GM23338 (cell line): ENCODE data around the gene TNIP1. TPM values are rescaled to one million over a fixed set of nuclear protein-coding genes. Genes with fewer than 3 reads are reported as not detected.

Experiments used
- ATAC-seq: fragments of 200-7000 bp; cut with Tn5 transposase; 3 replicates; pipeline ENCODE4 v1.9.1; 2020
- DNase-seq: peaks from one replicate; pipeline ENCODE4 v3.0.0-alpha.2; 2015; ENCODE audit warnings: low spot score
- H2AFZ ChIP-seq: fragments of 200-600 bp; sonication (generic); 2 replicates; pipeline ENCODE4 v1.8.0; 2016; ENCODE audit warnings: antibody characterized with exemption, mild to moderate bottlenecking, moderate library complexity
- H3F3A ChIP-seq: fragments of 200-600 bp; sonication (generic); replicated peaks from 2 replicates; pipeline ENCODE4 v1.8.0; 2017; ENCODE audit warnings: antibody characterized with exemption, mixed run types, low read depth
- H3K27ac ChIP-seq: fragments of 200-600 bp; sonication (generic); 2 replicates; pipeline ENCODE4 v1.6.1; 2016; ENCODE audit warnings: low read depth
- H3K27me3 ChIP-seq: fragments of 200-600 bp; sonication (generic); 2 replicates; pipeline ENCODE4 v1.8.0; 2016; ENCODE audit warnings: mild to moderate bottlenecking, mixed run types, moderate library complexity; ENCODE audit not compliant: insufficient read depth
- H3K36me3 ChIP-seq: fragments of 200-600 bp; sonication (generic); 2 replicates; pipeline ENCODE4 v1.8.0; 2016; ENCODE audit warnings: mild to moderate bottlenecking; ENCODE audit not compliant: insufficient read depth
- H3K4me1 ChIP-seq: fragments of 200-600 bp; sonication (generic); 2 replicates; pipeline ENCODE4 v1.8.0; 2016; ENCODE audit warnings: mild to moderate bottlenecking, moderate library complexity; ENCODE audit not compliant: insufficient read depth
- H3K4me2 ChIP-seq: fragments of 200-600 bp; sonication (generic); 2 replicates; pipeline ENCODE4 v1.7.1; 2017; ENCODE audit warnings: mixed run types
- H3K4me3 ChIP-seq: fragments of 200-600 bp; sonication (generic); 2 replicates; pipeline ENCODE4 v1.6.1; 2016; ENCODE audit warnings: mixed run types
- H3K79me2 ChIP-seq: fragments of 200-600 bp; sonication (generic); replicated peaks from 2 replicates; pipeline ENCODE4 v1.8.0; 2017; ENCODE audit warnings: mild to moderate bottlenecking; ENCODE audit not compliant: insufficient read depth
- H3K9me2 ChIP-seq: fragments of 200-600 bp; sonication (generic); 2 replicates; pipeline ENCODE4 v1.8.0; 2017; ENCODE audit not compliant: insufficient read depth
- H4K20me1 ChIP-seq: fragments of 200-600 bp; sonication (generic); replicated peaks from 2 replicates; pipeline ENCODE4 v1.8.0; 2017; ENCODE audit warnings: mild to moderate bottlenecking; ENCODE audit not compliant: insufficient read depth
- H3K27ac Mint-ChIP-seq: 2 replicates; pipeline ENCODE4 v1.8.0; 2020; ENCODE audit warnings: inconsistent platforms, mild to moderate bottlenecking, moderate library complexity, mixed read lengths
- H3K27me3 Mint-ChIP-seq: 3 replicates; pipeline ENCODE4 v1.8.0; 2022; ENCODE audit warnings: low read depth, mild to moderate bottlenecking, moderate library complexity, mixed read lengths, inconsistent platforms; ENCODE audit not compliant: insufficient read depth, poor library complexity
- H3K36me3 Mint-ChIP-seq: 3 replicates; pipeline ENCODE4 v1.8.0; 2021; ENCODE audit warnings: low read depth, mild to moderate bottlenecking, inconsistent platforms, moderate library complexity, mixed read lengths
- H3K4me1 Mint-ChIP-seq: 3 replicates; pipeline ENCODE4 v1.8.0; 2020; ENCODE audit warnings: mild to moderate bottlenecking, inconsistent platforms, mixed read lengths
- H3K4me3 Mint-ChIP-seq: 3 replicates; pipeline ENCODE4 v1.8.0; 2021; ENCODE audit warnings: moderate library complexity, mild to moderate bottlenecking, inconsistent platforms, mixed read lengths
- H3K9me3 Mint-ChIP-seq: 3 replicates; pipeline ENCODE4 v1.8.0; 2020; ENCODE audit warnings: moderate library complexity, mild to moderate bottlenecking, inconsistent platforms, mixed read lengths
- CREB1 ChIP-seq: fragments of 250-450 bp; sonication (Bioruptor Pico); IDR thresholded peaks from 2 replicates; pipeline ENCODE4 v1.5.0; 2020; ENCODE audit warnings: low read depth, mild to moderate bottlenecking, moderate library complexity
- JUNB ChIP-seq: IDR thresholded peaks from one replicate; pipeline ENCODE4 v1.6.1; 2016; ENCODE audit warnings: antibody characterized with exemption; ENCODE audit not compliant: unreplicated experiment
- ZNF331 ChIP-seq: fragments of 250-450 bp; sonication (Bioruptor Pico); IDR thresholded peaks from 2 replicates; pipeline ENCODE4 v1.5.0; 2020; ENCODE audit warnings: low read depth, mild to moderate bottlenecking, moderate library complexity
- polyA plus RNA-seq: library from polyadenylated mRNA; unstranded; fragments of >200 nt; fragmentation: Nextera tagmentation; extraction: Ambion mirVana; gene quantifications from 2 replicates; pipeline ENCODE4 v1.2.1, GENCODE V29; 2016
- total RNA-seq: library from RNA; depleted of rRNA; stranded (reverse); fragments of >200 nt; shearing (Covaris generic); gene quantifications from 2 replicates; pipeline ENCODE4 v1.2.3, GENCODE V29; 2014
- TF ChIP-seq, protein P1 (sequence below), 2 experiments: fragments of 200-600 bp in 1 of 2; sonication (generic) in 1 of 2; conservative IDR thresholded peaks; 2 replicates each; pipeline versions ENCODE4 v1.5.1 to v1.6.1; 2016 to 2017; ENCODE audit warnings: antibody characterized with exemption in 2 of 2, low read depth in 2 of 2, mild to moderate bottlenecking in 2 of 2, moderate library complexity in 1 of 2
- TF ChIP-seq, protein P2 (sequence below): IDR thresholded peaks from 2 replicates; pipeline ENCODE4 v1.6.1; 2016; ENCODE audit warnings: antibody characterized with exemption
- TF ChIP-seq, protein P3 (sequence below): fragments of 250-450 bp; sonication (Bioruptor Pico); IDR thresholded peaks from 2 replicates; pipeline ENCODE4 v1.5.0; 2020; ENCODE audit warnings: mild to moderate bottlenecking, moderate library complexity

The TNIP1 gene
- total and polyA plus RNA-seq, 2 experiments from 2014 or later = 10.3 to 29.6 TPM

DNA sequence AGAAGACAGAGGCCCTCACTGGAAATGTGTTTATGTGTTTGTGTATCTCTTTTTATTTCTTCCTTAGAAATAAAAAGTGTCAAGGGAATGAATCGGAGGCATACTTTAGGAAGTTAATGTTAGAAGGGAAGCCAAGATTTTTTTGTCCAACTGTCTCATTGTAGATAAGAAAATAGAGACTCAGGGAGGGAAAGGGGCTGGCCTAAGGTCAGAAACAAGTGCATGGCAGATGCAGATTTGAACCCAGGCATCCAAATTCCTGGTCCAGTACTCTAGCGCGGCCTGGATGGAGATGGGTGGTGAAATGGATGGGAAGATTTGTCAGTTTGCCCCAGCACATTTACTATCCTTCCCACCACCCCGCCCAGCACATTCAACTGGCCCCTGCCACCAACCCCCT, 19.8 kb upstream of the TNIP1 start:
- Histone ChIP-seq H3K9me2 (no peaks in the 10 kb centered on the region), H3K4me1 (0 out of 2 replicates have a peak, but pooled peaks cover 2% of the 10 kb centered on the region), H4K20me1 (no peaks in the 10 kb centered on the region), H3F3A (no peaks in the 10 kb centered on the region), H3K36me3 (no peaks in the 10 kb centered on the region), H3K27me3 (no peaks in the 10 kb centered on the region), H3K4me3 (no peak overlapping the region), H3K79me2 (no peaks in the 10 kb centered on the region), H2AFZ (no peak overlapping the region), H3K4me2 (no peak overlapping the region), H3K27ac (no peak overlapping the region)
- Mint-ChIP-seq H3K27ac (no peak overlapping the region), H3K4me3 (no peak overlapping the region), H3K9me3 (no peaks in the 10 kb centered on the region; the same call in 2 of the 3 replicates), H3K36me3 (no peaks in the 10 kb centered on the region; the same call in 2 of the 3 replicates), H3K4me1 (peaks cover 13% of the 10 kb centered on the region), H3K27me3 (peaks cover 3% of the 10 kb centered on the region)
- TF ChIP-seq, protein P1, sequence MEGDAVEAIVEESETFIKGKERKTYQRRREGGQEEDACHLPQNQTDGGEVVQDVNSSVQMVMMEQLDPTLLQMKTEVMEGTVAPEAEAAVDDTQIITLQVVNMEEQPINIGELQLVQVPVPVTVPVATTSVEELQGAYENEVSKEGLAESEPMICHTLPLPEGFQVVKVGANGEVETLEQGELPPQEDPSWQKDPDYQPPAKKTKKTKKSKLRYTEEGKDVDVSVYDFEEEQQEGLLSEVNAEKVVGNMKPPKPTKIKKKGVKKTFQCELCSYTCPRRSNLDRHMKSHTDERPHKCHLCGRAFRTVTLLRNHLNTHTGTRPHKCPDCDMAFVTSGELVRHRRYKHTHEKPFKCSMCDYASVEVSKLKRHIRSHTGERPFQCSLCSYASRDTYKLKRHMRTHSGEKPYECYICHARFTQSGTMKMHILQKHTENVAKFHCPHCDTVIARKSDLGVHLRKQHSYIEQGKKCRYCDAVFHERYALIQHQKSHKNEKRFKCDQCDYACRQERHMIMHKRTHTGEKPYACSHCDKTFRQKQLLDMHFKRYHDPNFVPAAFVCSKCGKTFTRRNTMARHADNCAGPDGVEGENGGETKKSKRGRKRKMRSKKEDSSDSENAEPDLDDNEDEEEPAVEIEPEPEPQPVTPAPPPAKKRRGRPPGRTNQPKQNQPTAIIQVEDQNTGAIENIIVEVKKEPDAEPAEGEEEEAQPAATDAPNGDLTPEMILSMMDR (conservative IDR thresholded peaks at IDR 0.05; ENCODE audit: low read depth in 2 of 2) = no peak
- no peak for ATAC-seq
- no peak for DNase-seq

DNA sequence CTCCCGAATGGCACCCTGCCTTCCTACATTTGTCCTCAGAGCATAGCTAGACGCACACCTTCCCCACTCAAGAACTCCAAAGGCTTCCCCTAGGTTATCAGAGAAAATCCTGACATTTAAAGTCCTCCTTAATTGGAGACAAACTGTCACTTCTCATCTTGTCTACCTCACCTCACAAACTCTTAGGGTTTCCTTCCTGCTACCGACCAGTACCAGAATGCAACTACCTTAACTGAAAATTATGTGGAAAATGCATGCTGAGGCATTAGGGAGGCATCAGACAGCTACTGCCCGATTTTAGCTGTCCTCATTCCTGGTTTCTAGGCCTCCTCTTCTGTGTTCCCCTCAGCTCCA, 17.9 kb upstream of the TNIP1 start:
- ATAC-seq = no peak
- H3K4me2 ChIP-seq = no peak overlapping the region
- H3K27me3 Mint-ChIP-seq = peaks cover 3% of the 10 kb centered on the region
- H3K4me1 Mint-ChIP-seq = peaks cover 26% of the 10 kb centered on the region
- no peaks in the 10 kb centered on the region; the same call in 2 of the 3 replicates for H3K36me3 Mint-ChIP-seq
- H4K20me1 ChIP-seq = no peaks in the 10 kb centered on the region
- 0 out of 2 replicates have a peak, but pooled peaks cover 6% of the 10 kb centered on the region for H3K4me1 ChIP-seq
- H3K79me2 ChIP-seq = no peaks in the 10 kb centered on the region
- H3K9me2 ChIP-seq = no peaks in the 10 kb centered on the region
- H3K27ac Mint-ChIP-seq = no peak overlapping the region
- H3K27me3 ChIP-seq = no peaks in the 10 kb centered on the region
- no peaks in the 10 kb centered on the region for H3K36me3 ChIP-seq
- H3K9me3 Mint-ChIP-seq = no peaks in the 10 kb centered on the region; the same call in 2 of the 3 replicates
- H2AFZ ChIP-seq = no peak overlapping the region
- no peak overlapping the region for H3K4me3 ChIP-seq
- H3K4me3 Mint-ChIP-seq = no peak overlapping the region
- no peaks in the 10 kb centered on the region for H3F3A ChIP-seq
- no peak overlapping the region for H3K27ac ChIP-seq
- no peak for DNase-seq
- no peak for TF ChIP-seq ZNF331 (CRISPR knock-in tag)
- TF ChIP-seq, protein P2, sequence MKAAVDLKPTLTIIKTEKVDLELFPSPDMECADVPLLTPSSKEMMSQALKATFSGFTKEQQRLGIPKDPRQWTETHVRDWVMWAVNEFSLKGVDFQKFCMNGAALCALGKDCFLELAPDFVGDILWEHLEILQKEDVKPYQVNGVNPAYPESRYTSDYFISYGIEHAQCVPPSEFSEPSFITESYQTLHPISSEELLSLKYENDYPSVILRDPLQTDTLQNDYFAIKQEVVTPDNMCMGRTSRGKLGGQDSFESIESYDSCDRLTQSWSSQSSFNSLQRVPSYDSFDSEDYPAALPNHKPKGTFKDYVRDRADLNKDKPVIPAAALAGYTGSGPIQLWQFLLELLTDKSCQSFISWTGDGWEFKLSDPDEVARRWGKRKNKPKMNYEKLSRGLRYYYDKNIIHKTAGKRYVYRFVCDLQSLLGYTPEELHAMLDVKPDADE = no peak
- TF ChIP-seq, protein P3, sequence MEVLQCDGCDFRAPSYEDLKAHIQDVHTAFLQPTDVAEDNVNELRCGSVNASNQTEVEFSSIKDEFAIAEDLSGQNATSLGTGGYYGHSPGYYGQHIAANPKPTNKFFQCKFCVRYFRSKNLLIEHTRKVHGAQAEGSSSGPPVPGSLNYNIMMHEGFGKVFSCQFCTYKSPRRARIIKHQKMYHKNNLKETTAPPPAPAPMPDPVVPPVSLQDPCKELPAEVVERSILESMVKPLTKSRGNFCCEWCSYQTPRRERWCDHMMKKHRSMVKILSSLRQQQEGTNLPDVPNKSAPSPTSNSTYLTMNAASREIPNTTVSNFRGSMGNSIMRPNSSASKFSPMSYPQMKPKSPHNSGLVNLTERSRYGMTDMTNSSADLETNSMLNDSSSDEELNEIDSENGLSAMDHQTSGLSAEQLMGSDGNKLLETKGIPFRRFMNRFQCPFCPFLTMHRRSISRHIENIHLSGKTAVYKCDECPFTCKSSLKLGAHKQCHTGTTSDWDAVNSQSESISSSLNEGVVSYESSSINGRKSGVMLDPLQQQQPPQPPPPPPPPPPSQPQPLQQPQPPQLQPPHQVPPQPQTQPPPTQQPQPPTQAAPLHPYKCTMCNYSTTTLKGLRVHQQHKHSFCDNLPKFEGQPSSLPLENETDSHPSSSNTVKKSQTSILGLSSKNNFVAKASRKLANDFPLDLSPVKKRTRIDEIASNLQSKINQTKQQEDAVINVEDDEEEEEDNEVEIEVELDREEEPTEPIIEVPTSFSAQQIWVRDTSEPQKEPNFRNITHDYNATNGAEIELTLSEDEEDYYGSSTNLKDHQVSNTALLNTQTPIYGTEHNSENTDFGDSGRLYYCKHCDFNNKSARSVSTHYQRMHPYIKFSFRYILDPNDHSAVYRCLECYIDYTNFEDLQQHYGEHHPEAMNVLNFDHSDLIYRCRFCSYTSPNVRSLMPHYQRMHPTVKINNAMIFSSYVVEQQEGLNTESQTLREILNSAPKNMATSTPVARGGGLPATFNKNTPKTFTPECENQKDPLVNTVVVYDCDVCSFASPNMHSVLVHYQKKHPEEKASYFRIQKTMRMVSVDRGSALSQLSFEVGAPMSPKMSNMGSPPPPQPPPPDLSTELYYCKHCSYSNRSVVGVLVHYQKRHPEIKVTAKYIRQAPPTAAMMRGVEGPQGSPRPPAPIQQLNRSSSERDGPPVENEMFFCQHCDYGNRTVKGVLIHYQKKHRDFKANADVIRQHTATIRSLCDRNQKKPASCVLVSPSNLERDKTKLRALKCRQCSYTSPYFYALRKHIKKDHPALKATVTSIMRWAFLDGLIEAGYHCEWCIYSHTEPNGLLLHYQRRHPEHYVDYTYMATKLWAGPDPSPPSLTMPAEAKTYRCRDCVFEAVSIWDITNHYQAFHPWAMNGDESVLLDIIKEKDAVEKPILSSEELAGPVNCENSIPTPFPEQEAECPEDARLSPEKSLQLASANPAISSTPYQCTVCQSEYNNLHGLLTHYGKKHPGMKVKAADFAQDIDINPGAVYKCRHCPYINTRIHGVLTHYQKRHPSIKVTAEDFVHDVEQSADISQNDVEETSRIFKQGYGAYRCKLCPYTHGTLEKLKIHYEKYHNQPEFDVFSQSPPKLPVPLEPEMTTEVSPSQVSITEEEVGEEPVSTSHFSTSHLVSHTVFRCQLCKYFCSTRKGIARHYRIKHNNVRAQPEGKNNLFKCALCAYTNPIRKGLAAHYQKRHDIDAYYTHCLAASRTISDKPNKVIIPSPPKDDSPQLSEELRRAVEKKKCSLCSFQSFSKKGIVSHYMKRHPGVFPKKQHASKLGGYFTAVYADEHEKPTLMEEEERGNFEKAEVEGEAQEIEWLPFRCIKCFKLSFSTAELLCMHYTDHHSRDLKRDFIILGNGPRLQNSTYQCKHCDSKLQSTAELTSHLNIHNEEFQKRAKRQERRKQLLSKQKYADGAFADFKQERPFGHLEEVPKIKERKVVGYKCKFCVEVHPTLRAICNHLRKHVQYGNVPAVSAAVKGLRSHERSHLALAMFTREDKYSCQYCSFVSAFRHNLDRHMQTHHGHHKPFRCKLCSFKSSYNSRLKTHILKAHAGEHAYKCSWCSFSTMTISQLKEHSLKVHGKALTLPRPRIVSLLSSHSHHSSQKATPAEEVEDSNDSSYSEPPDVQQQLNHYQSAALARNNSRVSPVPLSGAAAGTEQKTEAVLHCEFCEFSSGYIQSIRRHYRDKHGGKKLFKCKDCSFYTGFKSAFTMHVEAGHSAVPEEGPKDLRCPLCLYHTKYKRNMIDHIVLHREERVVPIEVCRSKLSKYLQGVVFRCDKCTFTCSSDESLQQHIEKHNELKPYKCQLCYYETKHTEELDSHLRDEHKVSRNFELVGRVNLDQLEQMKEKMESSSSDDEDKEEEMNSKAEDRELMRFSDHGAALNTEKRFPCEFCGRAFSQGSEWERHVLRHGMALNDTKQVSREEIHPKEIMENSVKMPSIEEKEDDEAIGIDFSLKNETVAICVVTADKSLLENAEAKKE = no peak
- no peak for TF ChIP-seq CREB1
- TF ChIP-seq JUNB = no peak
